IPS DF 6.9 (cell line): ENCODE results near the gene SPINK14.
A peak's percentile ranks its signal among the peaks of the same experiment; 100 is the strongest.

Source experiments
- DNase-seq: peaks from one replicate; pipeline ENCODE4 v3.0.0-alpha.2; 2013; ENCODE audit warnings: low read depth, low spot score
- H3K27ac ChIP-seq: one replicate; pipeline ENCODE4 v1.5.1; 2013; ENCODE audit warnings: low read length, control low read depth
- H3K27me3 ChIP-seq: 2 replicates; pipeline ENCODE4 v1.6.1; 2013; ENCODE audit warnings: mild to moderate bottlenecking, low read length; ENCODE audit not compliant: control insufficient read depth, insufficient read depth
- H3K36me3 ChIP-seq: 2 replicates; pipeline ENCODE4 v1.6.1; 2013; ENCODE audit warnings: low read length; ENCODE audit not compliant: control insufficient read depth, insufficient read depth
- H3K4me1 ChIP-seq: 2 replicates; pipeline ENCODE4 v1.6.1; 2013; ENCODE audit warnings: low read length; ENCODE audit not compliant: control insufficient read depth, insufficient read depth
- H3K4me3 ChIP-seq: 2 replicates; pipeline ENCODE4 v1.5.1; 2013; ENCODE audit warnings: mild to moderate bottlenecking, low read length
- H3K9me3 ChIP-seq: 2 replicates; pipeline ENCODE4 v1.6.1; 2013; ENCODE audit warnings: low read length, inconsistent platforms; ENCODE audit not compliant: control insufficient read depth, insufficient read depth
- WGBS: extraction: QIAGEN DNeasy Blood & Tissue Kit; methylation state at CpG from one replicate; pipeline ENCODE4 v1.1.7; 2013; ENCODE audit warnings: mixed read lengths, missing lambda C conversion rate; ENCODE audit not compliant: insufficient read length, insufficient coverage; 5-methylcytosine and 5-hydroxymethylcytosine counted together

Gene SPINK14, protein sequence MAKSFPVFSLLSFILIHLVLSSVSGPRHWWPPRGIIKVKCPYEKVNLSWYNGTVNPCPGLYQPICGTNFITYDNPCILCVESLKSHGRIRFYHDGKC

GRCh38 chr5:148168246-148168645 lies at the start of gene SPINK14:
Gene SPINK14, plus strand, starts transcription at chr5:148168546. Its CDS starts 1,187 bp downstream, at chr5:148169733.
- no peak within 1 kb of the TSS for H3K4me3 ChIP-seq
- DNase-seq, result no peak
- H3K27ac ChIP-seq, result no peak within 1 kb of the TSS
- no peaks in the 10 kb centered on the region for H3K36me3 ChIP-seq
- no peaks in the 10 kb centered on the region for H3K9me3 ChIP-seq
- H3K27me3 ChIP-seq, result no peaks in the 10 kb centered on the region
- no peaks in the 10 kb centered on the region for H3K4me1 ChIP-seq
- no CpG with 5 or more reads among the region's 1 CpG for WGBS

- Histone ChIP-seq H3K27me3 (no peaks in the 10 kb centered on the region), H3K4me1 (no peaks in the 10 kb centered on the region; the same call in 1 of the 2 replicates), H3K9me3 (no peaks in the 10 kb centered on the region), H3K4me3 (no peak overlapping the region), H3K27ac (no peak overlapping the region), H3K36me3 (no peaks in the 10 kb centered on the region; the same call in 1 of the 2 replicates)
- DNase-seq, result no peak
- WGBS, result no CpG with 5 or more reads among the region's 3 CpGs
Measured at GRCh38 chr5:148120317-148120716, 48.0 kb upstream of the SPINK14 start.

- H3K4me1 ChIP-seq, result no peaks in the 10 kb centered on the region; the same call in 1 of the 2 replicates
- no peaks in the 10 kb centered on the region for H3K9me3 ChIP-seq
- DNase-seq, result no peak
- H3K27ac ChIP-seq, result no peak overlapping the region
- H3K4me3 ChIP-seq, result no peak overlapping the region
- no peaks in the 10 kb centered on the region for H3K36me3 ChIP-seq
- WGBS, result no CpG with 5 or more reads among the region's 3 CpGs
- no peaks in the 10 kb centered on the region for H3K27me3 ChIP-seq
Measured at GRCh38 chr5:148125641-148126040, 42.7 kb upstream of the SPINK14 start.

- Histone ChIP-seq H3K9me3 (no peaks in the 10 kb centered on the region), H3K27me3 (no peaks in the 10 kb centered on the region), H3K36me3 (no peaks in the 10 kb centered on the region), H3K4me3 (no peak overlapping the region), H3K4me1 (no peaks in the 10 kb centered on the region), H3K27ac (no peak overlapping the region)
- no CpG with 5 or more reads among the region's 5 CpGs for WGBS
- no peak for DNase-seq
Measured at GRCh38 chr5:148135091-148136048, 33.0 kb upstream of the SPINK14 start.

DNA sequence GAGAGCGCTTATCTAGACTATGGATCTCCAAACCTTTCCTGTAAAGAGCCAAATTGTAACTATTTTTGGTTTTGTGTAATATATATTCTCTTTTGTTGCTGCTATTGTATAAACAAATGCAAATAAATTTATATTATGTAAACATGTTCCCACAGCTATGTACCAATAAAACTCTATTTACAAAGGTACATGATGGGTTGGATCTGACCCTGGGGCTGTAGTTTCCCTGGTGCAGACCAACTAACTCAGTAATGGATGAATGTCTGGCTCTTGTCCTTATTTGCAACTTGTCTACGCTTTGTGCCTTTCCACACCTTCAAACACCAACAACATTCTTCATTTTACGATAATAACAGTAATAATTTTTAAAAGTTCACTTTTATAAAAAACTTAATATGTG lies 27.5 kb upstream of the SPINK14 start:
- Histone ChIP-seq H3K4me1 (no peaks in the 10 kb centered on the region), H3K4me3 (no peak overlapping the region), H3K9me3 (no peaks in the 10 kb centered on the region), H3K27ac (no peak overlapping the region), H3K36me3 (no peaks in the 10 kb centered on the region), H3K27me3 (no peaks in the 10 kb centered on the region)
- WGBS, result 100% methylated on average over 2 of the region's 3 CpGs
- no peak for DNase-seq

DNA sequence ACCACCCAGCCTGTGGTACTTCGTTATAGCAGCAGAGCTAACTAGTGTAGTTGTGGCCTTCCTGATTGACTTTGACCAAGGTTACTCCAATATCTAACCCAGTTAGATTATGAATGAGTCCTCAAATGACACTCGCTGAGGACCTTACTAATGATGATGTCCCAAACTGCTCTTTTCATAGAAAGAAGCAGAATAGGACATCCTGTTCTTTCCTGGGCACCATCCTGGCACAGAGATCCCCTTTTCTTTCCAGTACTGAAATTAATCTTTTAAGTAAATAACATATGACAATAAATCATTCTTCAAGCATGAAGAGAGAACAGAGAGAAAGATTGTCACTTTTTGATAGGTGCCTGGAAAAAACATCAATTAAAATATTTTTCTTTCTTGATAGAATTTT lies 26.7 kb upstream of the SPINK14 start:
- DNase-seq, result no peak
- WGBS, result no CpG with 5 or more reads among the region's 2 CpGs
- no peaks in the 10 kb centered on the region for H3K27me3 ChIP-seq

DNA sequence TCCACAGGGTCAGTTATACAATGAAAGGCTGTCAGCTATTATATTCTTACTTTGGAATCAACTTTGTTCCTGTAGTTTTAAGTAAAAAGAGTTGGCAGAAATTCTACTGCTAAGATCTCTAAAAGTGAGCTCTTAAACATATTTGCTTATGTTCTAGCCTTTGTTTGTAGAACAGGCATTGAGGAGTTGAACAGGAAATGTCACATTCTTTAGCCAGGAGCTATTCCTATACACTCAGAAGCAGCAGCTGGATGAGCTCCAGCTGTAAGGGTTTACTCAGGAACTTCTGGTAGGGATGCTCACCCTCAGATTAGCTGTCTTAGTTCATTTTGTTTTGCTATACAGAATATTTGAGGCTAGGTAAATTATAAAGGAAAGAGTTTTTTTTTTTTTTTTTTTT lies 22.4 kb upstream of the SPINK14 start:
- H3K9me3 ChIP-seq, result no peaks in the 10 kb centered on the region
- DNase-seq, result peak; percentile 2
- H3K36me3 ChIP-seq, result no peaks in the 10 kb centered on the region
- no peaks in the 10 kb centered on the region for H3K27me3 ChIP-seq
- no peaks in the 10 kb centered on the region for H3K4me1 ChIP-seq
- H3K27ac ChIP-seq, result no peak overlapping the region
- no peak overlapping the region for H3K4me3 ChIP-seq

More for the DNA sequence above, 26.7 kb upstream of the SPINK14 start:
- Histone ChIP-seq H3K9me3 (no peaks in the 10 kb centered on the region), H3K4me3 (no peak overlapping the region), H3K4me1 (no peaks in the 10 kb centered on the region), H3K27ac (no peak overlapping the region), H3K36me3 (no peaks in the 10 kb centered on the region)

DNA sequence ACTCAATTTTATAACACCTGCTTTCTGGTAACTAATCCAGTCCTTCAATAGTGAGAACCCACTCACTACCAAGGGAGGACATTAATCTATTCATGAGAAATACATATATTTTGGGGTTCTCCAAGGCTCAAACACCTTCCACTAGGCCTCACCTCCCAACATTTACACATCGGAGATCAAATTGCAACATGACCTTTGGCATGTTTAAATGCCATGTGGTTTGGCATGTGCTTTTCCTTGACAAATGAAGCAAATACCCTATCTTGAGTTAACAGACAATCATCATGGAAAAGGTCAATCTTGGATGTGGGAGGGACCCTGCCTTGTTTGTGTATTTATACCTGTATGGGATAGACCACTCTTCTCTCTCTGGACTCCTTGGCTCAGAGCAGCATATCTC lies 21.9 kb upstream of the SPINK14 start:
- DNase-seq, result no peak
- H3K27ac ChIP-seq, result no peak overlapping the region
- no peaks in the 10 kb centered on the region for H3K27me3 ChIP-seq
- no peaks in the 10 kb centered on the region for H3K36me3 ChIP-seq
- H3K9me3 ChIP-seq, result no peaks in the 10 kb centered on the region
- no peak overlapping the region for H3K4me3 ChIP-seq
- H3K4me1 ChIP-seq, result no peaks in the 10 kb centered on the region
- WGBS, result no CpG with 5 or more reads among the region's 1 CpG

- Histone ChIP-seq H3K4me3 (no peak overlapping the region), H3K4me1 (no peaks in the 10 kb centered on the region), H3K36me3 (no peaks in the 10 kb centered on the region), H3K27me3 (no peaks in the 10 kb centered on the region), H3K9me3 (no peaks in the 10 kb centered on the region), H3K27ac (no peak overlapping the region)
- WGBS, result no CpG with 5 or more reads among the region's 4 CpGs
- DNase-seq, result no peak
Measured at GRCh38 chr5:148147415-148147814, 20.9 kb upstream of the SPINK14 start.

DNA sequence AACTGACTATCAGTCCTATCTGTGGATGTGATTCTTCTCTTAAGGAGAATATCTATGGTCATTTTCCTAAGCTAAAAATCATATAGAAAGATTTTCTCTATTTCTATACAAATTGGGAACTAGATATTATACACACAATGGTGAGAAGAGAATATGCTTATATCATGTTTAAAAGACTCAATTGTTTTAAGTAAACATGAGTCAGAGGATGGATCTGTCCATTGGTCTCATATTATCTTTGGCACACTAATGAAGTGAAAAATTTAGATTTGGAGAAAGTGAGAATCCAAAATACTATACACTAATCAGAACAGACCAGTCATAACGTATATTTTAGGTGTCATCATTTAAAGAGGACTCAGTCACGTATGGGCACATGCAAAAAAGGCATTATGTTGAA lies 16.5 kb upstream of the SPINK14 start:
- Histone ChIP-seq H3K27me3 (no peaks in the 10 kb centered on the region), H3K27ac (no peak overlapping the region), H3K36me3 (no peaks in the 10 kb centered on the region), H3K4me1 (no peaks in the 10 kb centered on the region), H3K4me3 (no peak overlapping the region), H3K9me3 (no peaks in the 10 kb centered on the region)
- no CpG with 5 or more reads among the region's 2 CpGs for WGBS
- no peak for DNase-seq

DNA sequence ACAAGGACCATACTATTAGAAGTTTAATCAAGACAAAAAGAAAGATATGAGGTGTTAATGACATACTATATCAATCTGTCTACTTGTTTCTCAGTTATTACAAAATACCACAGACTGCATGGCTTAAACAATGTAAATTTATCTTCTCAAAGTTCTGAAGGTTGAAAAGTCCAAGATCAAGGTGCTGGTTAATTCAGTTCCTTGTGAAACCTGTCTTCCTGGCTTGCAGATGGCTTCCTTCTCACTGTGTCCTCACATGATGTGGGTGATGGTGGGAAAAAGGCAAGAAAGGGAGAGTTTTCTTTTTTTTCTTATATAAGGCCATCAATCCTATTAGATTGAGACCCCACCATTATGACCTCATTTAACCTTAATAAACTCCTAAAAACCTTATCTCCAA lies 15.6 kb upstream of the SPINK14 start:
- Histone ChIP-seq H3K4me3 (no peak overlapping the region), H3K4me1 (no peaks in the 10 kb centered on the region), H3K27ac (no peak overlapping the region), H3K36me3 (no peaks in the 10 kb centered on the region), H3K9me3 (no peaks in the 10 kb centered on the region), H3K27me3 (no peaks in the 10 kb centered on the region)
- no peak for DNase-seq
